ENCODE measurements around the gene VCX.

DNA sequence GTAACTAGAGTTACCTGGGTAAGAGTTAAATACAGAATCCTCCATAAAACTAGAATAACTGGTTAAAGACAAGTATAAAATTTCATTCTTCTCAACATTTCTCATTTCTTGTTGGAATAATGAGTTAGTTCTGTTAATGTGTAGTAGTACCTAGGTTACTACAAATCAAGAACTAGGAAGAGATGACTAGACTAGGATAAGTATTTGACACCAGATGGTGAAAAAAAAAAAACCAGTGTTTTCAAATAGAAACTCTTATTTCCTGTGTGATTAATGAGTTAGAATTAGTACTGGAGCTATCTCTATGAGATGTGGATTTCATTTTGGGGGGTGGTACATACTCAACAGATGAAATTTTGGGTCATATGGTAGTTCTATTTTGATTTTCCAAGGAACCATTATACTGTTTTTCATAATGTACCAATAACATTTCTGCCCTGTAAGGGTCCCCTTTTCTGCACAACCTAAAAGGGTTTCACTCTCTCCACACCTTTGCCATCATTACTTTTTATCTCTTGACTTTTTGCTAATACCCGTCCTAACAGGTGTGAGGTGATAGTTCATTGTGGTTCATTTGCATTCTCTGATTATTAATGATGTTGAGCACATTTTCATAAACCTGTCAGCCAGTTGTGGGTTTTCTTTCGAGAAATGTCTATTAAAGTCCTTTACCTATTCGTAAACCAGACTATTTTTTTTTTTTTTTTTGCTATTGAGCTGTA lies 1.7 kb upstream of the VCX start:
- TF ChIP-seq CBX2 (IDR thresholded peaks at IDR 0.05; ENCODE audit: low read depth, low read length), result no peak
- TF ChIP-seq CBX2 (CRISPR knock-in tag; IDR thresholded peaks at IDR 0.05; ENCODE audit: low read depth), result no peak
- no peak for TF ChIP-seq ZBTB21 (CRISPR knock-in tag; IDR thresholded peaks at IDR 0.05)
- no peak for TF ChIP-seq POLR2AphosphoS2 (IDR thresholded peaks at IDR 0.05; ENCODE audit: low read depth, low read length)
- TF ChIP-seq TARDBP (CRISPR knock-in tag; IDR thresholded peaks at IDR 0.05), result no peak
- TF ChIP-seq SP2 (CRISPR knock-in tag; IDR thresholded peaks at IDR 0.05), result no peak
- TF ChIP-seq YY1 (IDR thresholded peaks at IDR 0.05; ENCODE audit: insufficient read depth, insufficient replicate concordance, low read depth, low read length), result no peak
- TF ChIP-seq, protein P1, sequence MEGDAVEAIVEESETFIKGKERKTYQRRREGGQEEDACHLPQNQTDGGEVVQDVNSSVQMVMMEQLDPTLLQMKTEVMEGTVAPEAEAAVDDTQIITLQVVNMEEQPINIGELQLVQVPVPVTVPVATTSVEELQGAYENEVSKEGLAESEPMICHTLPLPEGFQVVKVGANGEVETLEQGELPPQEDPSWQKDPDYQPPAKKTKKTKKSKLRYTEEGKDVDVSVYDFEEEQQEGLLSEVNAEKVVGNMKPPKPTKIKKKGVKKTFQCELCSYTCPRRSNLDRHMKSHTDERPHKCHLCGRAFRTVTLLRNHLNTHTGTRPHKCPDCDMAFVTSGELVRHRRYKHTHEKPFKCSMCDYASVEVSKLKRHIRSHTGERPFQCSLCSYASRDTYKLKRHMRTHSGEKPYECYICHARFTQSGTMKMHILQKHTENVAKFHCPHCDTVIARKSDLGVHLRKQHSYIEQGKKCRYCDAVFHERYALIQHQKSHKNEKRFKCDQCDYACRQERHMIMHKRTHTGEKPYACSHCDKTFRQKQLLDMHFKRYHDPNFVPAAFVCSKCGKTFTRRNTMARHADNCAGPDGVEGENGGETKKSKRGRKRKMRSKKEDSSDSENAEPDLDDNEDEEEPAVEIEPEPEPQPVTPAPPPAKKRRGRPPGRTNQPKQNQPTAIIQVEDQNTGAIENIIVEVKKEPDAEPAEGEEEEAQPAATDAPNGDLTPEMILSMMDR (CRISPR knock-in tag; IDR thresholded peaks at IDR 0.05), result no peak
- no peak for TF ChIP-seq MAZ (IDR thresholded peaks at IDR 0.05; ENCODE audit: borderline replicate concordance, low read depth, low read length)
- TF ChIP-seq MAZ (CRISPR knock-in tag; IDR thresholded peaks at IDR 0.05; ENCODE audit: low read depth), result no peak

All from HepG2 (cell line).